ENCODE measurements around the gene TRABD2A. TPM values are rescaled to one million over a fixed set of nuclear protein-coding genes. Genes with fewer than 3 reads are reported as not detected.

TRABD2A gene
- total and polyA plus RNA-seq, 4 donors: 0.65 to 2.9 (median 1.2) TPM

- 83% methylated on average over 8 of the region's 10 CpGs for WGBS (ENCODE audit: insufficient coverage)
- Histone ChIP-seq H3K27me3 (ENCODE audit: control insufficient read depth, insufficient read depth, low read length) (no peaks in the 10 kb centered on the region), H3K4me3 (ENCODE audit: low read depth, low read length) (no peak overlapping the region), H3K27ac (ENCODE audit: low read depth, low read length) (no peak overlapping the region), H3K9me3 (ENCODE audit: control insufficient read depth, insufficient read depth, low read length) (peaks cover 2% of the 10 kb centered on the region), H3K4me1 (ENCODE audit: control insufficient read depth, insufficient read depth, low read length) (peaks cover 9% of the 10 kb centered on the region), H3K36me3 (ENCODE audit: control insufficient read depth, insufficient read depth, low read length) (peaks cover 3% of the 10 kb centered on the region)
- no peak for DNase-seq (ENCODE audit: low read depth in 4 of 6, low spot score in 6 of 6)
Measured at GRCh38 chr2:84830758-84831500, 50.0 kb downstream of the TRABD2A start.

DNA sequence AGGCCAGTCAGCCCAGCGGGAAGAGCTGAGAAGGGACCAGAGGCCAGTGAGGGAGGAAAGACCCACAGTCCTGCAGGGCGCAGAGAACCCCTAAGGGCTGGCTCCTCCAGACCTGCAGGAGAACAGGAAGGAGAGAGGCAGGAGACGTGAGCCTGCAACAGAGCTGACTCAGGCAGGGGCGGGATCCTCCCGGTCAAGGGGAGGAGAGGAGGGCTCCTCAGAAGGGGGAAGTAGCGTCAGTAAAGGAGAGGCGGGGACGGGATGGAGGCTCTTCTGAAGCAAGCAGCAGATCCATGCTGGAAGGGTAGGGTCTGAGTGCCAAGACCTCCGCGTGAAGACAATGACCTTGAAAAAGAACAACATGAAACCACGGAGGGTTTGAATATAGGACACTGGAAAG, 50.8 kb downstream of the TRABD2A start:
- Histone ChIP-seq H3K27me3 (ENCODE audit: control insufficient read depth, insufficient read depth, low read length) (no peaks in the 10 kb centered on the region), H3K9me3 (ENCODE audit: control insufficient read depth, insufficient read depth, low read length) (peaks cover 1% of the 10 kb centered on the region), H3K4me3 (ENCODE audit: low read depth, low read length) (no peak overlapping the region), H3K4me1 (ENCODE audit: control insufficient read depth, insufficient read depth, low read length) (peaks cover 9% of the 10 kb centered on the region), H3K36me3 (ENCODE audit: control insufficient read depth, insufficient read depth, low read length) (peaks cover 3% of the 10 kb centered on the region), H3K27ac (ENCODE audit: low read depth, low read length) (no peak overlapping the region)
- 82% methylated on average over 11 of the region's 11 CpGs for WGBS (ENCODE audit: insufficient coverage)
- DNase-seq (ENCODE audit: low read depth in 4 of 6, low spot score in 6 of 6): no peak

- no peaks in the 10 kb centered on the region for H3K9me3 ChIP-seq (ENCODE audit: control insufficient read depth, insufficient read depth, low read length)
- H3K36me3 ChIP-seq (ENCODE audit: control insufficient read depth, insufficient read depth, low read length): peaks cover 3% of the 10 kb centered on the region
- no peak overlapping the region for H3K27ac ChIP-seq (ENCODE audit: low read depth, low read length)
- H3K4me3 ChIP-seq (ENCODE audit: low read depth, low read length): no peak overlapping the region
- peaks cover 9% of the 10 kb centered on the region for H3K4me1 ChIP-seq (ENCODE audit: control insufficient read depth, insufficient read depth, low read length)
- no peaks in the 10 kb centered on the region for H3K27me3 ChIP-seq (ENCODE audit: control insufficient read depth, insufficient read depth, low read length)
- no peak for DNase-seq (ENCODE audit: low read depth in 4 of 6, low spot score in 6 of 6)
- WGBS (ENCODE audit: insufficient coverage): 95% methylated on average over 2 of the region's 2 CpGs
Measured at GRCh38 chr2:84829693-84830092, 51.2 kb downstream of the TRABD2A start.

- H3K4me3 ChIP-seq (ENCODE audit: low read depth, low read length): no peak overlapping the region
- H3K9me3 ChIP-seq (ENCODE audit: control insufficient read depth, insufficient read depth, low read length): no peaks in the 10 kb centered on the region
- 84% methylated on average over 2 of the region's 2 CpGs for WGBS (ENCODE audit: insufficient coverage)
- H3K36me3 ChIP-seq (ENCODE audit: control insufficient read depth, insufficient read depth, low read length): peaks cover 3% of the 10 kb centered on the region
- no peak overlapping the region for H3K27ac ChIP-seq (ENCODE audit: low read depth, low read length)
- H3K27me3 ChIP-seq (ENCODE audit: control insufficient read depth, insufficient read depth, low read length): no peaks in the 10 kb centered on the region
- DNase-seq (ENCODE audit: low read depth in 4 of 6, low spot score in 6 of 6): no peak
- H3K4me1 ChIP-seq (ENCODE audit: control insufficient read depth, insufficient read depth, low read length): peaks cover 8% of the 10 kb centered on the region
Measured at GRCh38 chr2:84827978-84828575, 52.8 kb downstream of the TRABD2A start.

DNA sequence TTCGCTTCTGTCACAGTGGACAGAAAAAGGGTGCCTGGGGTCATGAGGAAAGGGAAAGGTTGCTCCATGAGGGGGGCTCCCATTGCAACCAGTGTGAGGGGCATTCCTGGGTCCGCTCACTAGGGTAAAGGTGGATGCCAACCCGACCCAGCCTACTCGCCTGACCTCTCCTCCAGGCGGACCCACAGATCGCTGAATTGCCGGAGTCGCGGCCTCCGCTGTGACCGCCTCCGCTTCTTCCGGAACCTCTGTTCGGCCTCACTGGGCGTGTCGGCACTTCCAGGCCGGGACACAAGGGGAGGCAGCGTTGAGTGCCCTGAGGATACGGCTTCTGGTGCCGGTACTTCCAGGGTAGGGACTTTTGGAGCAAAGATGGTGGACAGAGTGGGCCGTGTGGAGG, 57.1 kb downstream of the TRABD2A start:
- Histone ChIP-seq H3K27me3 (ENCODE audit: control insufficient read depth, insufficient read depth, low read length) (no peaks in the 10 kb centered on the region), H3K27ac (ENCODE audit: low read depth, low read length) (no peak overlapping the region)

GRCh38 chr2:84823229-84823628, 57.7 kb downstream of the TRABD2A start:
- H3K4me1 ChIP-seq (ENCODE audit: control insufficient read depth, insufficient read depth, low read length): no peaks in the 10 kb centered on the region
- H3K27ac ChIP-seq (ENCODE audit: low read depth, low read length): no peak overlapping the region
- H3K9me3 ChIP-seq (ENCODE audit: control insufficient read depth, insufficient read depth, low read length): no peaks in the 10 kb centered on the region
- 100% methylated on average over 2 of the region's 5 CpGs for whole genome bisulfite sequencing (ENCODE audit: insufficient coverage)
- DNase-seq (ENCODE audit: low read depth in 4 of 6, low spot score in 6 of 6): no peak
- H3K27me3 ChIP-seq (ENCODE audit: control insufficient read depth, insufficient read depth, low read length): no peaks in the 10 kb centered on the region
- no peaks in the 10 kb centered on the region for H3K36me3 ChIP-seq (ENCODE audit: control insufficient read depth, insufficient read depth, low read length)
- no peak overlapping the region for H3K4me3 ChIP-seq (ENCODE audit: low read depth, low read length)

More for the DNA sequence above, 57.1 kb downstream of the TRABD2A start:
- 98% methylated on average over 14 of the region's 21 CpGs for WGBS (ENCODE audit: insufficient coverage)
- Histone ChIP-seq H3K4me1 (ENCODE audit: control insufficient read depth, insufficient read depth, low read length) (no peaks in the 10 kb centered on the region), H3K36me3 (ENCODE audit: control insufficient read depth, insufficient read depth, low read length) (no peaks in the 10 kb centered on the region), H3K4me3 (ENCODE audit: low read depth, low read length) (no peak overlapping the region), H3K9me3 (ENCODE audit: control insufficient read depth, insufficient read depth, low read length) (no peaks in the 10 kb centered on the region)
- no peak for DNase-seq (ENCODE audit: low read depth in 4 of 6, low spot score in 6 of 6)

- 87% methylated on average over 5 of the region's 7 CpGs for WGBS (ENCODE audit: insufficient coverage)
- Histone ChIP-seq H3K27me3 (ENCODE audit: control insufficient read depth, insufficient read depth, low read length) (no peaks in the 10 kb centered on the region), H3K4me1 (ENCODE audit: control insufficient read depth, insufficient read depth, low read length) (no peaks in the 10 kb centered on the region), H3K4me3 (ENCODE audit: low read depth, low read length) (no peak overlapping the region), H3K36me3 (ENCODE audit: control insufficient read depth, insufficient read depth, low read length) (no peaks in the 10 kb centered on the region), H3K27ac (ENCODE audit: low read depth, low read length) (no peak overlapping the region), H3K9me3 (ENCODE audit: control insufficient read depth, insufficient read depth, low read length) (no peaks in the 10 kb centered on the region)
- DNase-seq (ENCODE audit: low read depth in 4 of 6, low spot score in 6 of 6): no peak
Measured at GRCh38 chr2:84821806-84822205, 59.1 kb downstream of the TRABD2A start.

DNA sequence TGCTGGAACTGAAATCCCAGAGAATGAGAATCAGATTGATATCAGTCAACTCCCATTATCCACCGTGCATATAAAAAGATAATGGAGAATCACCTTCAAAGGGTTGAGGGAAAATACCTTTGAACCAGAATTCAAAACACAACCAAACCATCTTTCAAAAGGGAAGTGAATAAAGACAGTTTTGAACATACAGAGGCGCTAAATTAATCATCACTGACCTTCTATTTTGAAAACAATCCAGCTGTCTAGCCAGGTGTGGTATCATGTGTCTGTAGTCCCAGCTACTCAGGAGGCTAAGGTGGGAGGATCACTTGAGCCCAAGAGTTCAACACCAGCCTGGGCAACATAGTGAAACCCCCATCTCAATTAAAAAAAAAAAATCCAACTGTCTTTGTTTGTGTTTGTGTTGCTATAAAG, 63.6 kb downstream of the TRABD2A start:
- Histone ChIP-seq H3K27ac (ENCODE audit: low read depth, low read length) (no peak overlapping the region), H3K36me3 (ENCODE audit: control insufficient read depth, insufficient read depth, low read length) (no peaks in the 10 kb centered on the region), H3K27me3 (ENCODE audit: control insufficient read depth, insufficient read depth, low read length) (no peaks in the 10 kb centered on the region), H3K4me3 (ENCODE audit: low read depth, low read length) (no peak overlapping the region), H3K4me1 (ENCODE audit: control insufficient read depth, insufficient read depth, low read length) (no peaks in the 10 kb centered on the region), H3K9me3 (ENCODE audit: control insufficient read depth, insufficient read depth, low read length) (no peaks in the 10 kb centered on the region)
- WGBS (ENCODE audit: insufficient coverage): no CpG with 5 or more reads among the region's 2 CpGs
- no peak for DNase-seq (ENCODE audit: low read depth in 4 of 6, low spot score in 6 of 6)

DNA sequence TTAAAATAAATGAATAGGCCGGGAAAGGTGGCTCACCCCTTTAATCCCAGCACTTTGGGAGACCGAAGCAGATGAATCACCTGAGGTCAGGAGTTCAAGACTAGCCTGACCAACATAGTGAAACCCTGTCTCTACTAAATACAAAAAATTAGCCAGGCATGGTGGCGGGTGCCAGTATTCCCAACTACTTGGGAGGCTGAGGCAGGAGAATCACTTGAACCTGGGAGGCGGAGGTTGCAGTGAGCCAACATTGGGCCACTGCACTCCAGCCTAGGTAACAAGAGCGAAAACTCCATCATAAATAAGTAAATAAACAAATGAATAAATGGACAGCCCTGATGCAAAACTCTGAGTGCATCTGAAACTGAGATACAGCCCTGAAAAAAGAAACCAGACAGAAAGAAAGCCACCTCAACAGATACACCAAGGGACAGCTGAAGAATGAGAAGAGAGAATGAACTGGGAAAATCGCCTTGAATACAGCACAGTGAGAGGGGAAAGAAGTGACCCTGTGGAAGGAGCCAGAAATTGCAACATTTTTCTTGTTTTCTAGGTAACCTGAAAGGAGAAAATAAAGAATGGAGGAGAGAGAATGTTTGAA, 64.4 kb downstream of the TRABD2A start:
- Histone ChIP-seq H3K4me3 (ENCODE audit: low read depth, low read length) (no peak overlapping the region), H3K4me1 (ENCODE audit: control insufficient read depth, insufficient read depth, low read length) (no peaks in the 10 kb centered on the region), H3K27ac (ENCODE audit: low read depth, low read length) (no peak overlapping the region), H3K27me3 (ENCODE audit: control insufficient read depth, insufficient read depth, low read length) (no peaks in the 10 kb centered on the region), H3K9me3 (ENCODE audit: control insufficient read depth, insufficient read depth, low read length) (no peaks in the 10 kb centered on the region), H3K36me3 (ENCODE audit: control insufficient read depth, insufficient read depth, low read length) (no peaks in the 10 kb centered on the region)
- DNase-seq (ENCODE audit: low read depth in 4 of 6, low spot score in 6 of 6): no peak
- WGBS (ENCODE audit: insufficient coverage): 94% methylated on average over 3 of the region's 6 CpGs

DNA sequence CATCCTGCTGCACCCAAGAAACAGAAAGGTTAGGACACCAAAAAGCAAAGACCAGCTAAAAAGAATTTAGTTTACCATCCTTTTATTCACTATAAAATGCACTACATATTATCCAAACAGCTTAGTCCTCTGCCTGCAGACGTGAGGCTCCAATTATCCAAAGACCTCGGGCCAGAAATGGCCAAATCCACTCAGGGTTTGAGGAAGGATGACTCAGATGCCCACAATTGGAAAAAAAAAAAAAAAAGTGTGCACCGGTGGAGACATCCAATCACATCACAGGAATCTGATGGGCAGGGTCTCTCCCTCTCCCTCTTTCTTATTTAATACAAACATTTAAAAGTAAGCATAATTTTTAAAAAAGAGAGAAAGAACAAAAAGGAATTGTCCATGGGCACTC, 65.7 kb downstream of the TRABD2A start:
- no peak for DNase-seq (ENCODE audit: low read depth in 4 of 6, low spot score in 6 of 6)
- H3K9me3 ChIP-seq (ENCODE audit: control insufficient read depth, insufficient read depth, low read length): no peaks in the 10 kb centered on the region
- WGBS (ENCODE audit: insufficient coverage): 80% methylated on average over 1 of the region's 3 CpGs
- H3K4me3 ChIP-seq (ENCODE audit: low read depth, low read length): no peak overlapping the region
- H3K27ac ChIP-seq (ENCODE audit: low read depth, low read length): no peak overlapping the region
- H3K36me3 ChIP-seq (ENCODE audit: control insufficient read depth, insufficient read depth, low read length): no peaks in the 10 kb centered on the region
- no peaks in the 10 kb centered on the region for H3K4me1 ChIP-seq (ENCODE audit: control insufficient read depth, insufficient read depth, low read length)
- H3K27me3 ChIP-seq (ENCODE audit: control insufficient read depth, insufficient read depth, low read length): no peaks in the 10 kb centered on the region

All from spinal cord (tissue), 10 donors.